Lower leg skin (tissue), 3 donors: ENCODE measurements around the gene MYT1.

Experiments
- POLR2A ChIP-seq, 2 donors: fragments of 450-650 bp; IDR thresholded peaks; one replicate each; pipeline ENCODE4 v1.6.1; 2016 to 2017; ENCODE audit warnings: antibody characterized with exemption in 2 of 2, mild to moderate bottlenecking in 1 of 2, moderate library complexity in 1 of 2
- TF ChIP-seq, protein P1 (sequence below), 3 donors: fragments of 450-650 bp; IDR thresholded peaks; one replicate each; pipeline ENCODE4 v1.5.1; 2016; ENCODE audit warnings: antibody characterized with exemption in 3 of 3, mild to moderate bottlenecking in 3 of 3, moderate library complexity in 2 of 3

DNA sequence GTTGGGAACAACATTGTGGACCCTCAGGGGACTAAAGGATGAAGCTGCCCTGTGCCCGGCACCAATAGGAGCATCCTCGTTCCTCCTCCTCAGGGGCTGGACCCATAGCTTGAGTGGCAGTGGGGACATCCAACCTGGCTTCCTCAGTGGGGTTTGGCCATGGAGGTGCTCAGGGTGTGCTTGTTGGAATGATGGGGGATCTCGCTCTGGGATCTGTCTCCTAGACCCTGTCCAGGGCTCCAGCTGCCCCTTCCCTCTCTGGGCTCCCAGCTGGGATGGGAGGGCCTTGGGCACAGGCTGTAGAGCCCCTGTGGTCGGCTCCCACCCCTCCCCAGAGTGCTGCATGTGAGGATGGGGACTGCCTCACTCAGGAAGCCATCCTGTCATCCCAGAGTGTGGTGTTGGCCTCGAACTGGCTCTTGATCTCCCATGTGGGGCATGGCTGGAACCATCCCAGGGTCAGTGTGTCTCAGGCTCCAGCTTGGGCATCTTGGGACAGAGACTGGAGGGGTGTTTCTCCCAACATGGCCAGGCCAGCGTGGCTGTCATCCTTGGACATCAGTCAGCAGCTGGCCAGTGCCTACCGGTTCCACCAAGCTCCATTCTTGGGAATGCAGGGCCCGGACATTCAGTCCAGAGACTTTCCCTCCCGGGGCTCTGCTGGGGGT, 9.5 kb upstream of the MYT1 start:
- TF ChIP-seq POLR2A (IDR thresholded peaks at IDR 0.05) = no peak
- TF ChIP-seq, protein P1, sequence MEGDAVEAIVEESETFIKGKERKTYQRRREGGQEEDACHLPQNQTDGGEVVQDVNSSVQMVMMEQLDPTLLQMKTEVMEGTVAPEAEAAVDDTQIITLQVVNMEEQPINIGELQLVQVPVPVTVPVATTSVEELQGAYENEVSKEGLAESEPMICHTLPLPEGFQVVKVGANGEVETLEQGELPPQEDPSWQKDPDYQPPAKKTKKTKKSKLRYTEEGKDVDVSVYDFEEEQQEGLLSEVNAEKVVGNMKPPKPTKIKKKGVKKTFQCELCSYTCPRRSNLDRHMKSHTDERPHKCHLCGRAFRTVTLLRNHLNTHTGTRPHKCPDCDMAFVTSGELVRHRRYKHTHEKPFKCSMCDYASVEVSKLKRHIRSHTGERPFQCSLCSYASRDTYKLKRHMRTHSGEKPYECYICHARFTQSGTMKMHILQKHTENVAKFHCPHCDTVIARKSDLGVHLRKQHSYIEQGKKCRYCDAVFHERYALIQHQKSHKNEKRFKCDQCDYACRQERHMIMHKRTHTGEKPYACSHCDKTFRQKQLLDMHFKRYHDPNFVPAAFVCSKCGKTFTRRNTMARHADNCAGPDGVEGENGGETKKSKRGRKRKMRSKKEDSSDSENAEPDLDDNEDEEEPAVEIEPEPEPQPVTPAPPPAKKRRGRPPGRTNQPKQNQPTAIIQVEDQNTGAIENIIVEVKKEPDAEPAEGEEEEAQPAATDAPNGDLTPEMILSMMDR (IDR thresholded peaks at IDR 0.05) = no peak
